Naive thymus-derived CD8-positive, alpha-beta T cell (primary cell): Measurements from ENCODE around the gene RBM12. TPM values are rescaled to one million over a fixed set of nuclear protein-coding genes. Genes with fewer than 3 reads are reported as not detected.

ENCODE experiments used
- ATAC-seq, 2 donors: fragments of 150-1000 bp; cut with Tn5 transposase in 1 of 2; sonication (Bioruptor Pico), chemical (Tn5 transposase) in 1 of 2; 1 replicate in 1 of 2; 2 replicates in 1 of 2; pipeline ENCODE4 v1.10.0; 2021; ENCODE audit warnings: mild to moderate bottlenecking in 2 of 2, moderate library complexity in 2 of 2
- POLR2A ChIA-PET: fragments of 350-600 bp; sonication (Branson Sonifier 250); formaldehyde crosslinking; loops from one replicate; lab custom pipeline; 2021; ENCODE audit warnings: antibody characterized with exemption; lab: Charles Lee
- DNase-seq, 10 donors: peaks; one replicate each; pipeline versions ENCODE4 v3.0.0 to v3.0.0-alpha.2; 2020 to 2022
- H3K27ac Mint-ChIP-seq, 10 donors: one replicate each; pipeline ENCODE4 v1.8.0; 2020 to 2022; ENCODE audit warnings: mild to moderate bottlenecking in 10 of 10, mixed read lengths in 10 of 10, moderate library complexity in 4 of 10, inconsistent platforms in 1 of 10
- H3K27me3 Mint-ChIP-seq, 5 donors: one replicate each; pipeline ENCODE4 v1.8.0; 2021 to 2022; ENCODE audit warnings: mixed read lengths in 5 of 5
- H3K36me3 Mint-ChIP-seq, 3 donors: one replicate each; pipeline ENCODE4 v1.8.0; 2020 to 2022; ENCODE audit warnings: mixed read lengths in 3 of 3, mild to moderate bottlenecking in 2 of 3, inconsistent platforms in 1 of 3
- H3K4me1 Mint-ChIP-seq, 4 donors: one replicate each; pipeline ENCODE4 v1.8.0; 2021 to 2022; ENCODE audit warnings: mixed read lengths in 4 of 4
- H3K4me3 Mint-ChIP-seq, 10 donors: one replicate each; pipeline ENCODE4 v1.8.0; 2020 to 2022; ENCODE audit warnings: mild to moderate bottlenecking in 10 of 10, mixed read lengths in 10 of 10, moderate library complexity in 6 of 10, inconsistent platforms in 1 of 10
- H3K9me3 Mint-ChIP-seq, 9 donors: one replicate each; pipeline ENCODE4 v1.8.0; 2020 to 2022; ENCODE audit warnings: mixed read lengths in 9 of 9, mild to moderate bottlenecking in 3 of 9, inconsistent platforms in 1 of 9, moderate library complexity in 1 of 9
- polyA plus RNA-seq, 3 donors: library from polyadenylated mRNA; unstranded; fragments of 300-500 nt; fragmentation: Illumina TruSeq; gene quantifications; one replicate each; pipeline ENCODE4 v1.2.3, GENCODE V29; 2021
- total RNA-seq, 8 experiments: library from RNA in 2 of 8; stranded (reverse) in 2 of 8; gene quantifications; one replicate each; pipeline ENCODE4 v1.2.3 and lab custom pipeline; 2021 to 2026

RBM12 gene
- total and polyA plus RNA-seq, 5 experiments from 2014 or later: 35.2 to 132 (median 43.7) TPM

DNA sequence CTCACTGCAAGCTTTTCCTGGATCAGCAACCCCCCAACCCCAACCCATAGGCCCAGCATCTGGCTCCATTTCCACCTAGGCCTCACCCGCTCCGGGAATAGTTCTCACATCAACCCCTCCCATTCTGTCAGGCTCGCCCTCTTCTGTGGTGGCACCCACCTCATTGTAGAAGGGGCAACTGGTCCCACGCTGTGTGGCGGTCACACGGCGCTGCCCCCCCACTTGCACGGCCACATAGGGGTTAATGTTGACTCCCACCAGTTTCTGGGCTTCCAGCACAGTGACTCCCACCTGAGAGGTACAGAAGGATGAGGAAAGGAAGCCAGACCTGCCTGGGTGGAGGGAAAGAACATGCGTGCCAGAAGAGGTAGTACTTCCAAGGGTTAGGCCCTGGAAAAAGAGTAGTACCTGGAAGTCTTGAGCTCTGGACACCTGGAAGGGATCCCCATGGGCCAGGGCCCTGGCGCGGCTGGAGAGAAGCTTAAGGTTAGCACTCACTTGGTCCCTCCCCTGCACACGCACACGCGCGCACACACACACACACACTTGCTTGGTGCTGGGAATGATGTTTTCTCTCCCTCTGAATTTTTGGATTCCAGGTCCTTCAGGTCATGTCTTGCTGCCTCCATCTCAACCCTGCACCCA is 61.7 kb downstream of the RBM12 start:
- POLR2A ChIA-PET: interaction anchor here (0.6 to 2.2 kb wide), 2 partner anchors 13 to 281 kb away, joined by 3 to 7 read pairs; partner anchors contain the start of gene SPAG4
- no peak for DNase-seq
- ATAC-seq: no peak
- Mint-ChIP-seq H3K4me1 (peaks cover 1 to 17% (median 14%) of the 10 kb centered on the region in 4 donors), H3K9me3 (no peaks in the 10 kb centered on the region), H3K4me3 (peak overlapping the region; percentile 35 to 83 (median 52)), H3K36me3 (no peaks in the 10 kb centered on the region), H3K27me3 (peaks cover 3 to 25% (median 4%) of the 10 kb centered on the region in 5 donors), H3K27ac (peak overlapping the region in 2 of 10 donors; percentile 23 to 59)

DNA sequence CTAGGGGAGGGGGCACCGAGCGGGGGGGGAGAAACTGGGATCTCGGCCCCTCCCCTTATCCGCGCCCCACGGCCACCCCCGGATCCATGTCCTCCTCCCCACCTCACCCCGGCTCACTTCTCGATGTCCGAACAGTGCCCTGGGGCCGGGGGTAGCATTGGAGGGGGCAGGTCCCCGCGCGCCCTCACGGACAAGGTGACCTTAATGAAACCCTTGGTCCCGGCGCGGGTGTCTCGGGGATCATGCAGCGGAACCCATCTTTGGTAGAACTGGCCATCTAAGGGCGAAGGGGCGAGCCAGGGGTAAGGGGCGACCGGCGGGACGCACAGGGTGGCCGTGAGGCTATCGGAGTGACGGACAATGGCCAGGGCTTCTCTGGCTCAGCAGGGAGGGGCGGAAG is 62.7 kb downstream of the RBM12 start:
- no peak for ATAC-seq
- POLR2A ChIA-PET: interaction anchor here (1.1 to 2.2 kb wide), 5 partner anchors 14 to 282 kb away, joined by 4 to 7 read pairs (median 5); partner anchors contain the start of genes NFS1, ROMO1 and SPAG4
- peaks cover 1 to 17% (median 14%) of the 10 kb centered on the region in 4 donors for H3K4me1 Mint-ChIP-seq
- H3K27ac Mint-ChIP-seq: peak overlapping the region in 2 of 10 donors; percentile 22 to 62
- H3K9me3 Mint-ChIP-seq: no peaks in the 10 kb centered on the region
- DNase-seq: no peak
- peaks cover 3 to 25% (median 6%) of the 10 kb centered on the region in 5 donors for H3K27me3 Mint-ChIP-seq
- H3K4me3 Mint-ChIP-seq: peak overlapping the region; percentile 12 to 84 (median 64)
- no peaks in the 10 kb centered on the region for H3K36me3 Mint-ChIP-seq

DNA sequence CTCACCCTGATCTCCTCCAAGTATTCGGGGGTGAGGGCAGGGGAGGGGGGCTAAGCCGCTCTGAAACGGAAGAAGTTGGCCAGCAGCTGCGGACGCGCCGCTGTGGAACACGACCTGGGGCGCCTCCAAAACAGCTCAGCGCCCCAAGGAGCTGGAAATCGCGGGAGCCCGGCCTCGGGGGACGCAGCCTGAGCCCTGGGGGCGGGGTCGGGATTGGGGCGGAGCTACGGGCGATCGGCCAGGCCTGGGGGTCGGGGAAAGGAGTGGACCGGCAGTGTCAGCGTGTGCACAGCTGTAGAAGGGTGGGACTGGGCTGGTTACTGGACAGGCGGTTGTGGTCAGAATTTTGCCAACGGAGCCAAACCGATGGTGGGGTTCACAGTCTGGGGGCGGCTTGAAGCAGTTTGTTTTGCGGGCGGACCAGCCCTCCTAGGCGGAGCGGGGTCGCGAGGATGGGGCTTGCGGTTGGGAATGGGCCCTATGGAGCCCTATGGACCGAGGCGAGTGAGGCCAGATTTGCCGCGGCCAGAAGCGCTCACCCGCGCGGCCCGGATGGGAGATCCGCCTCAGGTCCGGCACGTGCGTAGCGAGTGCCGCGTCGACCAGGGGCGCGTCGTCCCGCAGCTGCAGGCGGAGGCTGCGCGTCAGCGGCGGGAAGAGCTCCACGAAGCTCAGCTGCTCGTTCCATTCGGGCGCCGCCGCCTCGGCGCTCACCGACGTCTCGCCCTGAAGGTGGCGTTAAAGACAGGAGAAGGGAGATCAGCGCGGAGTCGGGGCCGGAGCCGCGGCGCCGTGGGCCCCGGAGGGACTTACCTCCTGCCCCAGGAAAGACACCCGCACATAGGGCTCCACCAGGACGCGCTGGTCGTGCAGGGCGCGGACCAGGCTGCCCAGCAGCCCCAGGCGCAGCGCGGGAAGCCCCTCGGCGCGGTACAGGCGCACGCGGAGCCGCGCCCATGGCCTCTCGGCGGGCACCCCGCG is 63.4 kb downstream of the RBM12 start:
- H3K9me3 Mint-ChIP-seq: no peaks in the 10 kb centered on the region
- H3K27ac Mint-ChIP-seq: peak overlapping the region in 4 of 10 donors; percentile 44 to 85 (median 62)
- ATAC-seq (peak; percentile 91 to 96), DNase-seq (peak; percentile 66 to 87 (median 74))
- H3K4me1 Mint-ChIP-seq: peaks cover 1 to 17% (median 14%) of the 10 kb centered on the region in 4 donors
- POLR2A ChIA-PET: interaction anchor here (0.5 to 2.2 kb wide), 7 partner anchors 15 to 537 kb away, joined by 3 to 7 read pairs (median 4); partner anchors contain the start of genes NFS1, RBM39, ROMO1 and SPAG4
- peaks cover 3 to 25% (median 7%) of the 10 kb centered on the region in 5 donors for H3K27me3 Mint-ChIP-seq
- no peaks in the 10 kb centered on the region for H3K36me3 Mint-ChIP-seq
- H3K4me3 Mint-ChIP-seq: peak overlapping the region; percentile 74 to 86 (median 82)

DNA sequence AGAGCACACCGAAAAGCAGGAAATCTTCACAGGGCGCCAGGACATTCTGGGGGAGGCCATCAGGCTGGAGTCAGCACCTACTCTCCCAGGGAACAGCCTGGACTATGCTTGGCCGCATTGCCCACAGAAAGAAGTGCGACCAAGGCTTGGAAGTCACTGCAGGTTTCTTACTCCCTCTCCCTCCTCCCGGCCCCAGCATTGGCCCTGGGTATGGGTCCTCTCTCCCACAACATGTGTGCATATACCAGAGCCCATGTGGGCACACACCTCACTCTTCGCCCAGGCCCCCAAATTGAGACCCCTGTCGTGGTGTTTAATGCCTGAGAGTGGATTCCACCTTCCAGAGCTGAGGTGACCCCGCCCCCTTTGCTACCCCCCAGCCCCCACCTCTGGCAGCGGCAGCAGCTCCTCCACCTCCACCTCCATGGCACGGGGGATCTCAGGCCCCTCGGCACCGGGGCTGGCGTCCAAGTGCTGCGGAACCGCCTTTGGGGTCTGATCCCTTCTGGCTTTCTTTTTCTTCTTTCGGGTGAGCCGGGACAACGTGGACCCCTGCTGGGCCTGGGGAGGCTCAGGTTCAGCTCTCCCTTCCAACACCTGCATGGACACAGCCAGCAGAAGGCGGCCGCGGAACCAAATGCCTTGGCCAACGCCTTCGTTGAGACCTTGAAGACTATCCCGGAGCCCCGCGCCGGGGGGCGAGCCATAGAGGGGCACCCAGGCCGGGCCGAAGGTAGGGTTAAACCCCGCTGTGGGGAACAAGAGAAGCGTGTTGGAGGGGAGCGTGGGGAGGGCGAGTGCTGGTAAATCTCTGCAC is 64.3 kb downstream of the RBM12 start:
- POLR2A ChIA-PET: interaction anchor here (0.7 to 2.2 kb wide), 4 partner anchors 16 to 283 kb away, joined by 3 to 7 read pairs (median 5); partner anchors contain the start of genes RBM39 and SPAG4
- DNase-seq (no peak), ATAC-seq (no peak)
- peaks cover 3 to 25% (median 7%) of the 10 kb centered on the region in 5 donors for H3K27me3 Mint-ChIP-seq
- no peaks in the 10 kb centered on the region for H3K9me3 Mint-ChIP-seq
- H3K4me1 Mint-ChIP-seq: peaks cover 1 to 17% (median 14%) of the 10 kb centered on the region in 4 donors
- peak overlapping the region in 2 of 10 donors; percentile 52 to 73 for H3K27ac Mint-ChIP-seq
- H3K36me3 Mint-ChIP-seq: no peaks in the 10 kb centered on the region
- H3K4me3 Mint-ChIP-seq: peak overlapping the region; percentile 74 to 86 (median 82)

DNA sequence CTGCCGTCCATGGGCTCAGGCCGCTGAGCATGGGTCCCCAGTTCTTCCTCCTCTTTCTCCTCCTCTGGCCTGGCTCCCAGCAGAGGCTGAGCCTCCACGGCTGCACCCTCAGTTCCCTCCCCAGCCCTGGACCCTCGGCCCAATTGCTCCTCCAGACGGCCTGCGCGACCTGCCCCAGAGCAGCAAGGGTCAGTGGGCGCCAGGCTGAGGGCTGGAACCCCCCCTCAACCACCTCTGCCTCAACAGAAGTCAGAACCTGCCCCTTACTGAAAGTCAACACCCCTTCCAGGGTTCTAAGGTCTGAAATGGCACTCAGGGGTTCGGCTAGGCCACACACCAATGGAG is 65.0 kb downstream of the RBM12 start:
- no peaks in the 10 kb centered on the region for H3K36me3 Mint-ChIP-seq
- POLR2A ChIA-PET: no interaction called here
- H3K9me3 Mint-ChIP-seq: no peaks in the 10 kb centered on the region
- peaks cover 1 to 17% (median 14%) of the 10 kb centered on the region in 4 donors for H3K4me1 Mint-ChIP-seq
- peak overlapping the region in 4 of 10 donors; percentile 30 to 84 (median 58) for H3K4me3 Mint-ChIP-seq
- DNase-seq: no peak
- peaks cover 3 to 25% (median 7%) of the 10 kb centered on the region in 5 donors for H3K27me3 Mint-ChIP-seq
- no peak for ATAC-seq
- no peak overlapping the region for H3K27ac Mint-ChIP-seq

Other genes starting within 250 kb of the RBM12 start
- not detected for gene GDF5, start 226.7 kb downstream of the RBM12 start, total RNA-seq
- not detected for gene GDF5, start 226.7 kb downstream of the RBM12 start, polyA plus RNA-seq
- gene CEP250, start 209.3 kb downstream of the RBM12 start, total RNA-seq: 10 to 100 TPM; 54.9 to 65.4 TPM
- 10 to 100 TPM in 1 of 3 donors, 1 to 10 TPM in 2; 4.5 to 17.5 (median 6.0) TPM for gene CEP250, start 209.3 kb downstream of the RBM12 start, polyA plus RNA-seq
- gene C20orf173, start 135.2 kb downstream of the RBM12 start, total RNA-seq: not detected
- gene C20orf173, start 135.2 kb downstream of the RBM12 start, polyA plus RNA-seq: not detected
- gene ERGIC3, start 122.8 kb downstream of the RBM12 start, total RNA-seq: 100 to 1,000 TPM; 146 to 149 TPM
- gene ERGIC3, start 122.8 kb downstream of the RBM12 start, polyA plus RNA-seq: 100 to 1,000 TPM; 129 to 150 (median 149) TPM
- under 1 TPM; 0.47 to 0.74 TPM for gene SPAG4, start 49.1 kb downstream of the RBM12 start, total RNA-seq
- gene SPAG4, start 49.1 kb downstream of the RBM12 start, polyA plus RNA-seq: 1 to 10 TPM in 1 of 3 donors, under 1 TPM in 2; 0.19 to 1.2 (median 0.30) TPM
- 100 to 1,000 TPM; 413 to 454 TPM for gene CPNE1, start within 50 bp of the RBM12 start, total RNA-seq
- gene CPNE1, start within 50 bp of the RBM12 start, polyA plus RNA-seq: 100 to 1,000 TPM; 329 to 392 (median 384) TPM
- 10 to 100 TPM; 24.8 to 25.5 TPM for gene NFS1, start 34.5 kb upstream of the RBM12 start, total RNA-seq
- gene NFS1, start 34.5 kb upstream of the RBM12 start, polyA plus RNA-seq: 10 to 100 TPM in 2 of 3 donors, 1 to 10 TPM in 1; 8.6 to 16.6 (median 14.1) TPM
- gene ROMO1, start 34.5 kb upstream of the RBM12 start, total RNA-seq: 10 to 100 TPM; 39.7 to 40.3 TPM
- gene ROMO1, start 34.5 kb upstream of the RBM12 start, polyA plus RNA-seq: 100 to 1,000 TPM; 305 to 421 (median 381) TPM
- gene RBM39, start 77.4 kb upstream of the RBM12 start, total RNA-seq: 100 to 1,000 TPM; 687 to 713 TPM
- 100 to 1,000 TPM; 110 to 134 (median 112) TPM for gene RBM39, start 77.4 kb upstream of the RBM12 start, polyA plus RNA-seq
- 10 to 100 TPM; 79.0 to 82.8 TPM for gene PHF20, start 107.1 kb upstream of the RBM12 start, total RNA-seq
- gene PHF20, start 107.1 kb upstream of the RBM12 start, polyA plus RNA-seq: 100 to 1,000 TPM; 114 to 135 (median 125) TPM